Measurements from ENCODE around the gene TCERG1L.
"Not testable (repeated sequence)": the region's sequence is repeated elsewhere in the genome, so short reads cannot be mapped to it uniquely, and the experiment has no call there.

Gene TCERG1L

GRCh38 chr10:131141207-131141606 is 170.3 kb downstream of the TCERG1L start:
- Histone ChIP-seq H3K27me3 (ENCODE audit: control insufficient read depth, insufficient read depth, low read length) (no peaks in the 10 kb centered on the region), H3K4me1 (ENCODE audit: control insufficient read depth, insufficient read depth, low read length) (no peaks in the 10 kb centered on the region), H3K27ac (ENCODE audit: low read depth, low read length) (no peak overlapping the region), H3K36me3 (ENCODE audit: control insufficient read depth, insufficient read depth, low read length) (no peaks in the 10 kb centered on the region), H3K9ac (ENCODE audit: low read length) (no peak overlapping the region), H3K4me3 (ENCODE audit: low read length) (no peak overlapping the region)

GRCh38 chr10:131140606-131141005 is 170.9 kb downstream of the TCERG1L start:
- no peaks in the 10 kb centered on the region for H3K4me1 ChIP-seq (ENCODE audit: control insufficient read depth, insufficient read depth, low read length)
- H3K27ac ChIP-seq (ENCODE audit: low read depth, low read length): no peak overlapping the region
- no peak overlapping the region for H3K4me3 ChIP-seq (ENCODE audit: low read length)
- no peak overlapping the region for H3K9ac ChIP-seq (ENCODE audit: low read length)
- no peaks in the 10 kb centered on the region for H3K36me3 ChIP-seq (ENCODE audit: control insufficient read depth, insufficient read depth, low read length)
- no peaks in the 10 kb centered on the region for H3K27me3 ChIP-seq (ENCODE audit: control insufficient read depth, insufficient read depth, low read length)

- H3K4me1 ChIP-seq (ENCODE audit: control insufficient read depth, insufficient read depth, low read length): no peaks in the 10 kb centered on the region
- H3K27me3 ChIP-seq (ENCODE audit: control insufficient read depth, insufficient read depth, low read length): no peaks in the 10 kb centered on the region
- H3K27ac ChIP-seq (ENCODE audit: low read depth, low read length): no peak overlapping the region
These were observed 174.3 kb downstream of the TCERG1L start for GRCh38 chr10:131137223-131137622.

GRCh38 chr10:131136336-131136735 is 175.2 kb downstream of the TCERG1L start:
- not testable (repeated sequence) for H3K4me3 ChIP-seq (ENCODE audit: low read length); H3K9ac ChIP-seq (ENCODE audit: low read length); H3K27ac ChIP-seq (ENCODE audit: low read depth, low read length); H3K27me3 ChIP-seq (ENCODE audit: control insufficient read depth, insufficient read depth, low read length); H3K4me1 ChIP-seq (ENCODE audit: control insufficient read depth, insufficient read depth, low read length); H3K36me3 ChIP-seq (ENCODE audit: control insufficient read depth, insufficient read depth, low read length)

More at GRCh38 chr10:131137223-131137622, 174.3 kb downstream of the TCERG1L start:
- Histone ChIP-seq H3K9ac (ENCODE audit: low read length) (no peak overlapping the region), H3K36me3 (ENCODE audit: control insufficient read depth, insufficient read depth, low read length) (no peaks in the 10 kb centered on the region), H3K4me3 (ENCODE audit: low read length) (no peak overlapping the region)

GRCh38 chr10:131135716-131136115 is 175.8 kb downstream of the TCERG1L start:
- no peaks in the 10 kb centered on the region for H3K27me3 ChIP-seq (ENCODE audit: control insufficient read depth, insufficient read depth, low read length)
- H3K9ac ChIP-seq (ENCODE audit: low read length): no peak overlapping the region
- H3K27ac ChIP-seq (ENCODE audit: low read depth, low read length): no peak overlapping the region
- no peaks in the 10 kb centered on the region for H3K36me3 ChIP-seq (ENCODE audit: control insufficient read depth, insufficient read depth, low read length)
- H3K4me3 ChIP-seq (ENCODE audit: low read length): no peak overlapping the region
- H3K4me1 ChIP-seq (ENCODE audit: control insufficient read depth, insufficient read depth, low read length): no peaks in the 10 kb centered on the region

- Histone ChIP-seq H3K27ac (ENCODE audit: low read depth, low read length) (no peak overlapping the region), H3K4me3 (ENCODE audit: low read length) (no peak overlapping the region), H3K36me3 (ENCODE audit: control insufficient read depth, insufficient read depth, low read length) (no peaks in the 10 kb centered on the region), H3K4me1 (ENCODE audit: control insufficient read depth, insufficient read depth, low read length) (no peaks in the 10 kb centered on the region), H3K9ac (ENCODE audit: low read length) (no peak overlapping the region), H3K27me3 (ENCODE audit: control insufficient read depth, insufficient read depth, low read length) (no peaks in the 10 kb centered on the region)
These were observed 176.9 kb downstream of the TCERG1L start for GRCh38 chr10:131134651-131135050.

- H3K27me3 ChIP-seq (ENCODE audit: control insufficient read depth, insufficient read depth, low read length): no peaks in the 10 kb centered on the region
- H3K36me3 ChIP-seq (ENCODE audit: control insufficient read depth, insufficient read depth, low read length): no peaks in the 10 kb centered on the region
- H3K4me3 ChIP-seq (ENCODE audit: low read length): no peak overlapping the region
- H3K4me1 ChIP-seq (ENCODE audit: control insufficient read depth, insufficient read depth, low read length): no peaks in the 10 kb centered on the region
- H3K9ac ChIP-seq (ENCODE audit: low read length): no peak overlapping the region
- H3K27ac ChIP-seq (ENCODE audit: low read depth, low read length): no peak overlapping the region
These were observed 177.4 kb downstream of the TCERG1L start for GRCh38 chr10:131134001-131134576.

GRCh38 chr10:131132681-131133080 is 178.8 kb downstream of the TCERG1L start:
- H3K4me3 ChIP-seq (ENCODE audit: low read length): no peak overlapping the region
- no peaks in the 10 kb centered on the region for H3K36me3 ChIP-seq (ENCODE audit: control insufficient read depth, insufficient read depth, low read length)
- H3K9ac ChIP-seq (ENCODE audit: low read length): no peak overlapping the region
- no peaks in the 10 kb centered on the region for H3K27me3 ChIP-seq (ENCODE audit: control insufficient read depth, insufficient read depth, low read length)
- H3K4me1 ChIP-seq (ENCODE audit: control insufficient read depth, insufficient read depth, low read length): no peaks in the 10 kb centered on the region
- H3K27ac ChIP-seq (ENCODE audit: low read depth, low read length): no peak overlapping the region

- no peaks in the 10 kb centered on the region for H3K4me1 ChIP-seq (ENCODE audit: control insufficient read depth, insufficient read depth, low read length)
- no peak overlapping the region for H3K27ac ChIP-seq (ENCODE audit: low read depth, low read length)
- no peaks in the 10 kb centered on the region for H3K27me3 ChIP-seq (ENCODE audit: control insufficient read depth, insufficient read depth, low read length)
- no peak overlapping the region for H3K9ac ChIP-seq (ENCODE audit: low read length)
- H3K4me3 ChIP-seq (ENCODE audit: low read length): peak overlapping the region; percentile 1
- no peaks in the 10 kb centered on the region for H3K36me3 ChIP-seq (ENCODE audit: control insufficient read depth, insufficient read depth, low read length)
These were observed 179.6 kb downstream of the TCERG1L start for GRCh38 chr10:131131726-131132591.

GRCh38 chr10:131130025-131130424 is 181.5 kb downstream of the TCERG1L start:
- H3K36me3 ChIP-seq (ENCODE audit: control insufficient read depth, insufficient read depth, low read length): no peaks in the 10 kb centered on the region
- H3K4me3 ChIP-seq (ENCODE audit: low read length): no peak overlapping the region
- no peaks in the 10 kb centered on the region for H3K27me3 ChIP-seq (ENCODE audit: control insufficient read depth, insufficient read depth, low read length)
- no peak overlapping the region for H3K27ac ChIP-seq (ENCODE audit: low read depth, low read length)
- H3K4me1 ChIP-seq (ENCODE audit: control insufficient read depth, insufficient read depth, low read length): no peaks in the 10 kb centered on the region
- no peak overlapping the region for H3K9ac ChIP-seq (ENCODE audit: low read length)

- no peak overlapping the region for H3K27ac ChIP-seq (ENCODE audit: low read depth, low read length)
- no peaks in the 10 kb centered on the region for H3K36me3 ChIP-seq (ENCODE audit: control insufficient read depth, insufficient read depth, low read length)
- H3K27me3 ChIP-seq (ENCODE audit: control insufficient read depth, insufficient read depth, low read length): no peaks in the 10 kb centered on the region
- H3K9ac ChIP-seq (ENCODE audit: low read length): no peak overlapping the region
- H3K4me3 ChIP-seq (ENCODE audit: low read length): no peak overlapping the region
- H3K4me1 ChIP-seq (ENCODE audit: control insufficient read depth, insufficient read depth, low read length): no peaks in the 10 kb centered on the region
These were observed 182.0 kb downstream of the TCERG1L start for GRCh38 chr10:131129544-131129943.

- Histone ChIP-seq H3K27ac (ENCODE audit: low read depth, low read length) (no peak overlapping the region), H3K27me3 (ENCODE audit: control insufficient read depth, insufficient read depth, low read length) (no peaks in the 10 kb centered on the region), H3K36me3 (ENCODE audit: control insufficient read depth, insufficient read depth, low read length) (no peaks in the 10 kb centered on the region), H3K9ac (ENCODE audit: low read length) (no peak overlapping the region), H3K4me1 (ENCODE audit: control insufficient read depth, insufficient read depth, low read length) (no peaks in the 10 kb centered on the region), H3K4me3 (ENCODE audit: low read length) (no peak overlapping the region)
These were observed 182.8 kb downstream of the TCERG1L start for GRCh38 chr10:131128731-131129130.

- no peak overlapping the region for H3K9ac ChIP-seq (ENCODE audit: low read length)
- H3K27me3 ChIP-seq (ENCODE audit: control insufficient read depth, insufficient read depth, low read length): no peaks in the 10 kb centered on the region
- H3K4me3 ChIP-seq (ENCODE audit: low read length): no peak overlapping the region
- no peaks in the 10 kb centered on the region for H3K4me1 ChIP-seq (ENCODE audit: control insufficient read depth, insufficient read depth, low read length)
- no peak overlapping the region for H3K27ac ChIP-seq (ENCODE audit: low read depth, low read length)
- no peaks in the 10 kb centered on the region for H3K36me3 ChIP-seq (ENCODE audit: control insufficient read depth, insufficient read depth, low read length)
These were observed 183.9 kb downstream of the TCERG1L start for GRCh38 chr10:131127610-131128009.

Data from rectal smooth muscle tissue (tissue), 1 donor.